Stimulated activated CD8-positive, alpha-beta memory T cell treated with anti-CD3 and anti-CD28 coated beads, Interleukin-7, amount 100 ng/mL, for 24 hours (primary cell): ENCODE measurements around the gene AMFR.

Experiments
- DNase-seq: peaks from one replicate; pipeline ENCODE4 v3.0.0-alpha.2; 2020; ENCODE audit warnings: low read depth

The AMFR gene

GRCh38 chr16:56425439-56425832 is at the start of gene AMFR:
TSS of gene AMFR (minus strand) at chr16:56425545. CDS start at chr16:56425327, 218 bp downstream.
- no peak for DNase-seq

GRCh38 chr16:56470666-56471065 is 45.3 kb upstream of the AMFR start:
- DNase-seq = no peak

- DNase-seq = no peak
Observed at GRCh38 chr16:56470232-56470631, 44.9 kb upstream of the AMFR start.

- DNase-seq = no peak
Observed at GRCh38 chr16:56469748-56470147, 44.4 kb upstream of the AMFR start.

- no peak for DNase-seq
Observed at GRCh38 chr16:56468800-56469199, 43.5 kb upstream of the AMFR start.

- no peak for DNase-seq
Observed at GRCh38 chr16:56466344-56466743, 41.0 kb upstream of the AMFR start.

GRCh38 chr16:56463153-56463552 is 37.8 kb upstream of the AMFR start:
- no peak for DNase-seq

GRCh38 chr16:56462064-56462796 is 36.9 kb upstream of the AMFR start:
- no peak for DNase-seq

GRCh38 chr16:56460101-56460500 is 34.8 kb upstream of the AMFR start:
- DNase-seq = no peak

- no peak for DNase-seq
Observed at GRCh38 chr16:56457927-56458470, 32.7 kb upstream of the AMFR start.

GRCh38 chr16:56451753-56452689 is 26.7 kb upstream of the AMFR start:
- no peak for DNase-seq

GRCh38 chr16:56450986-56451752 is 25.8 kb upstream of the AMFR start, which contains the start of the genes NUDT21 and OGFOD1:
TSS of gene NUDT21 (minus strand) at chr16:56451332. CDS start at chr16:56451202, 130 bp downstream.
TSS of gene OGFOD1 (plus strand) at chr16:56451554. CDS start at chr16:56451613, 59 bp downstream.
- DNase-seq = peak; percentile 70

- no peak for DNase-seq
Observed at GRCh38 chr16:56450275-56450985, 25.1 kb upstream of the AMFR start.

- DNase-seq = no peak
Observed at GRCh38 chr16:56448005-56448404, 22.7 kb upstream of the AMFR start.

GRCh38 chr16:56447286-56447685 is 21.9 kb upstream of the AMFR start:
- DNase-seq = no peak

GRCh38 chr16:56438038-56438437 is 12.7 kb upstream of the AMFR start:
- DNase-seq = no peak

GRCh38 chr16:56436258-56436657 is 10.9 kb upstream of the AMFR start:
- no peak for DNase-seq

- no peak for DNase-seq
Observed at GRCh38 chr16:56428091-56428490, 2.7 kb upstream of the AMFR start.

GRCh38 chr16:56426585-56426984 is 1.2 kb upstream of the AMFR start:
- DNase-seq = no peak

GRCh38 chr16:56424791-56425438 is 430 bp downstream of the AMFR start:
- DNase-seq = no peak

GRCh38 chr16:56424404-56424764 is 961 bp downstream of the AMFR start:
- DNase-seq = no peak
